ENCODE results near the gene ULBP2. TPM values are rescaled to one million over a fixed set of nuclear protein-coding genes. Genes with fewer than 3 reads are reported as not detected.
"Not testable (repeated sequence)": the region's sequence is repeated elsewhere in the genome, so short reads cannot be mapped to it uniquely, and the experiment has no call there.

ULBP2 gene
- polyA plus RNA-seq, 3 donors: 0.72 to 1.0 (median 0.75) TPM

- DNase-seq (ENCODE audit: extremely low read depth in 1 of 11, low read depth in 9 of 11, low spot score in 4 of 11): no peak
Observed at GRCh38 chr6:149905371-149905910, 36.4 kb upstream of the ULBP2 start.

GRCh38 chr6:149905911-149906371, 35.9 kb upstream of the ULBP2 start:
- DNase-seq (ENCODE audit: extremely low read depth in 1 of 11, low read depth in 9 of 11, low spot score in 4 of 11): no peak

GRCh38 chr6:149906405-149906804, 35.4 kb upstream of the ULBP2 start:
- DNase-seq (ENCODE audit: extremely low read depth in 1 of 11, low read depth in 9 of 11, low spot score in 4 of 11): no peak

DNA sequence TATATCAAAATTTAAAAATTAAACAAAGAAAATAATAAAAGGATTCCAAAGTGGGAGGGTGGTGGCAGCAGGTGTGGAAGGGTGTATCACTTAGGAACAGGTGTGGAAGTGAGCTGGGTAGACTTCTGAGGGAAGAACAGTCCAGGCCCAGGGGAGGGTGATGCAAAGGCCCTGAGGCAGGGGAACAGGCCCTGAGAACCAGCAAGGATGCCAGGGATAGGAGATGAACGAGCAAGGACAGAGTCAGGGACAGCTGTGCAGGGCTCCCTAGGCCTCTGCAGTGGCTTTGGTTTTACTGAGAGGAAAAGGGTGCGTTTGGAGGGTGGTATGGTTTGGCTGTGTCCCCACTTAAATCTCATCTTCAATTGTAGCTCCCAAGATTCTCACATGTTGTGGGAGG, 34.5 kb upstream of the ULBP2 start:
- no peak for DNase-seq (ENCODE audit: extremely low read depth in 1 of 11, low read depth in 9 of 11, low spot score in 4 of 11)

DNA sequence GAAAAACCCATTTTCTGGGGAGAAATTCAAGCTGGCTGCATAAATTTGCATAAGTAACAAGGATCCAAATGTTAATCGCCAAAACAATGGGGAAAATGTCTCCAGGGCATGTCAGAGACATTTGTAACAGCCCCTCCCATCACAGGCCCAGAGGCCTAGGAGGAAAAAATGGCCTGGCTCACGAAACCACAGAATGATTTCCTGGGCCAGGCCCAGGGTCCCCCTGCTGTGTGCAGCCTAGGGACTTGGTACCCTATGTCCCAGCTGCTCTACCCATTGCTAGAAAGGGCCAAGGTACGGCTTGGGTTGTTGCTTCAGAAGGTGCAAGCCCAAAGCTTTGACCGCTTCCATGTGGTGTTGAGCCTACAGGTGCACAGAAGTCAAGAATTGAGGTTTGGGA, 33.3 kb upstream of the ULBP2 start:
- DNase-seq (ENCODE audit: extremely low read depth in 1 of 11, low read depth in 9 of 11, low spot score in 4 of 11): not testable (repeated sequence)

GRCh38 chr6:149909701-149910470, 31.9 kb upstream of the ULBP2 start:
- DNase-seq (ENCODE audit: extremely low read depth in 1 of 11, low read depth in 9 of 11, low spot score in 4 of 11): no peak

- no peak for DNase-seq (ENCODE audit: extremely low read depth in 1 of 11, low read depth in 9 of 11, low spot score in 4 of 11)
Observed at GRCh38 chr6:149910721-149911151, 31.1 kb upstream of the ULBP2 start.

DNA sequence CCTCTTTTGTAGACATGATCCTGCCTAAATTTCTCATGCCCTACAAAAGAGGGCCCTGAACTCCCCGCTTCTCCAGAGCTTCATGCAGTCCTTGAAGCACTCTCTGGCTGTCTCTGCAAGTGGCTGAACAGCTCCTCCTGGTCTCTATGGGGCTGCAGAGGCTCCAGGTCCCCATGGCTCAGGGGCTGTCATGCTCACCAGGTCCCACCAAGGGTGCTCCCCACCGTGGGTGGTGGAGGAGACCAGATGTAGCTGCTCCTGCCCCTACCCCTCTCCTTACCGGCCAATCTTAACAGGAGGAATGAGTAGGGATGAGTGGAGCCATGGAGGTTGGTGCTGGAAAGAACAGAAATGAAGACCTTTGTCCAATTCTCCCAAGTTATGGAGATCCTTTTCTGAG, 29.1 kb upstream of the ULBP2 start:
- not testable (repeated sequence) for DNase-seq (ENCODE audit: extremely low read depth in 1 of 11, low read depth in 9 of 11, low spot score in 4 of 11)

GRCh38 chr6:149913085-149913484, 28.7 kb upstream of the ULBP2 start:
- no peak for DNase-seq (ENCODE audit: extremely low read depth in 1 of 11, low read depth in 9 of 11, low spot score in 4 of 11)

DNA sequence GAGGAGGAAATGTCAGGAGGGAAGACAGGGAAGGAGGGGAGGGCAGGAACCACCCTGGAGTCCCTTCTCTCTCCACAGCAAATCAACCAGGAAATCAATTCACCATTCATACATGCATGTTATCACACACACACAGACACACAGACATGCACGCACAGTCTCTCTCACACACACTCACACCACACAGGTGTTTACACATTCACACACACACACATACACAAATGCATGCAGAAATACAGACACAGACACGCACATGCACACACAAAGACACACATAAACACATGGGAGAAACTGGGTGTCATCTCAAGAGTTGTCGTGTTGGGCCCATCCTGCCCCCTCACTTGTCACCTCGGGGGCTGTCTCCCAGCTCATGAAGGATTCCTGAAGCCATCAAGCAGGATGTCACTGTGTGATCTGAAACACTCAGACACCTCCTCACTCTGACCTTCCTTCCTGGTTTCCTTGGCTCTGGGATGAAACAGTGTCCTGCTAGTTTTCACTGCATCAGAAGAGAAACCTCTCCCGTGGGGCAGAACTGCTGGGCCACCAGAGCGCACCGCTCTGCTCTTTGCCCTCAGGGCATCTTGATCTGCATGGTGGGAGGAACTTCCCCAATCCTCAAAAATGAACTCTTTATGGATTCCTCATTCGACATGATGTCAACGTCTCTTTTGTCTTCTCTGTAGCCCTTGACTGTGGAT, 28.1 kb upstream of the ULBP2 start:
- no peak for DNase-seq (ENCODE audit: extremely low read depth in 1 of 11, low read depth in 9 of 11, low spot score in 4 of 11)

- no peak for DNase-seq (ENCODE audit: extremely low read depth in 1 of 11, low read depth in 9 of 11, low spot score in 4 of 11)
Observed at GRCh38 chr6:149915970-149916865, 25.6 kb upstream of the ULBP2 start.

GRCh38 chr6:149917679-149918078, 24.1 kb upstream of the ULBP2 start:
- no peak for DNase-seq (ENCODE audit: extremely low read depth in 1 of 11, low read depth in 9 of 11, low spot score in 4 of 11)

GRCh38 chr6:149918151-149918905, 23.5 kb upstream of the ULBP2 start:
- no peak for DNase-seq (ENCODE audit: extremely low read depth in 1 of 11, low read depth in 9 of 11, low spot score in 4 of 11)

DNA sequence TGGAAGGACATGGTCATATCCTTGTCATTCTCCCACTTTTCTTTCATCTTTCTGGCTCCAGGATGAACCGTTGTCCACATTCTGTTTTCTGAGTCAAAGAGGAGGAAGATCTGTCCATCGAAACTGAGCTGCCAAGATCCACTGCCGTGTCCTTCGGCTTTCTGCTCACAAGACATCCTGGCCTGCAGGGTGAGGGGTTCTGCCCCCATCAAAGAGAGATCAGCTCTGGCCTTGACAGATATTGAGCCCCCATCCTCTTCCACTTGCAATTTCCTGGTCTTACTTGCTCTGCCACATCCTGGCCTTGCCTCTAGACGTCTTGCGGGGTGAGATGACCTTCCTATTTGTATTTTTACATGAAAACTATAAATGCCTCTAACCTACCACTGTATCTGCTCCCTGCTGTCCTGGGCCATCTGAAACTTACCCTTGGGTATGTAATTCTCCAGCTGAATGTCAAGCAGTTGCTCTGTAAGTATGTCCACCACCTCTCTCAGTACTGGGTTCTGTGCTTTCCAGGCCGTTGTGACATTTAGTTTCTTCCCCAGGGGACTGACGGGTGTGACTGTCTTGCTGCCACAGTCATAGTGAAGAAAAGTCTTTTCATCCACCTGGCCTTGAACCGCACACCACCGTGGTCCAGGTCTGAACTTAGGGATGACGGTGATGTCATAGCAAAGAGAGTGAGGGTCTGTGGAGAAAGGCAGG, 22.5 kb upstream of the ULBP2 start:
- not testable (repeated sequence) for DNase-seq (ENCODE audit: extremely low read depth in 1 of 11, low read depth in 9 of 11, low spot score in 4 of 11)

- no peak for DNase-seq (ENCODE audit: extremely low read depth in 1 of 11, low read depth in 9 of 11, low spot score in 4 of 11)
Observed at GRCh38 chr6:149919834-149920225, 22.0 kb upstream of the ULBP2 start.

DNA sequence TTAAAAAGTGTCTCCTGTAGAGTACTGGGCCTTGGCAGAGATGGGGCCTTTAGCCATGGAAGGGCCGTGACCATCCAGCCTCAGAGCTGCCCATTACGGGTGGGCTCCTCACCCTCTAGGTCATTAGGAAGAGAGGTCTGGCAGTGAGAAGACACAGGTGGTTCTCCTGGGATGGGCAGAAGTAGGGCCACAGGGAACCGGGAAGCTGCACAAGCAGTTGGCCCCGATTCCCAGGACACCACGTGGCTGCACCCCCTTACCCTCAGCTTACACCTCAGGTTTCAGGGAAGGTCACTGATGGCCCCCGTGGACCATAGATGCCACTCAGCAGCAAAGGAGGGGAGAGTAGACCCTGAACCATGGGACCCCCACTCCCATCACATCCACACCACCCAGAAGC, 20.5 kb upstream of the ULBP2 start:
- no peak for DNase-seq (ENCODE audit: extremely low read depth in 1 of 11, low read depth in 9 of 11, low spot score in 4 of 11)

- DNase-seq (ENCODE audit: extremely low read depth in 1 of 11, low read depth in 9 of 11, low spot score in 4 of 11): not testable (repeated sequence)
Observed at GRCh38 chr6:149922091-149922490, 19.7 kb upstream of the ULBP2 start.
